Tibial nerve (tissue), 4 donors: ENCODE data around the gene KIF1A.

Experiments used
- EP300 ChIP-seq, 2 donors: sonication (generic); formaldehyde crosslinking; IDR thresholded peaks; one replicate each; pipeline ENCODE4 v1.6.1; 2017; ENCODE audit warnings: antibody characterized with exemption in 2 of 2, mild to moderate bottlenecking in 1 of 2
- POLR2A ChIP-seq, 2 donors: fragments of 450-650 bp; IDR thresholded peaks; one replicate each; pipeline ENCODE4 v1.6.1; 2017; ENCODE audit warnings: antibody characterized with exemption in 2 of 2, mild to moderate bottlenecking in 2 of 2, moderate library complexity in 2 of 2
- TF ChIP-seq, protein P1 (sequence below), 5 experiments: fragments of 200-600 bp in 3 of 5; fragments of 450-650 bp in 2 of 5; sonication (generic) in 3 of 5; IDR thresholded peaks; one replicate each; pipeline ENCODE4 v1.5.1; 2016 to 2019; ENCODE audit warnings: antibody characterized with exemption in 5 of 5, mild to moderate bottlenecking in 3 of 5, moderate library complexity in 2 of 5

DNA sequence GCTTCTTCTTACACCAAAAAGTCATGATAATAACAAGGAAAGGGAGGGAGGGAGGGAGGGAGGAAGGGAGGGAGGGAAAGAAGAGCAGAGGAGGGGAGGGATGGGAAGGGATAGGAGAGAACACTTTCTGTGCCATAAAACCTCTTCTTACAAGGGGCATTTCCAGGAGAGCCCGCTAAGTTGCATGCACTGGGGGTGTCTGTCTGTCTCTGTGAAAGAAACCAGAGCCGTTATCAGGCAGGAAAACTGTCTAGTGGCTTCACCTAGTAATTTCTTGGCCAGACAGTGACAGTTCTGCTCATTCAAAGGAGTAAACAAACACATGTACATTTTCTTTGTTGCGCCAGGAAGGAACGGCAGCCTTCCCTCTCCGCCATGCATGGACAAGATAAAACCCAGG is 82.5 kb downstream of the KIF1A start:
- TF ChIP-seq, protein P1, sequence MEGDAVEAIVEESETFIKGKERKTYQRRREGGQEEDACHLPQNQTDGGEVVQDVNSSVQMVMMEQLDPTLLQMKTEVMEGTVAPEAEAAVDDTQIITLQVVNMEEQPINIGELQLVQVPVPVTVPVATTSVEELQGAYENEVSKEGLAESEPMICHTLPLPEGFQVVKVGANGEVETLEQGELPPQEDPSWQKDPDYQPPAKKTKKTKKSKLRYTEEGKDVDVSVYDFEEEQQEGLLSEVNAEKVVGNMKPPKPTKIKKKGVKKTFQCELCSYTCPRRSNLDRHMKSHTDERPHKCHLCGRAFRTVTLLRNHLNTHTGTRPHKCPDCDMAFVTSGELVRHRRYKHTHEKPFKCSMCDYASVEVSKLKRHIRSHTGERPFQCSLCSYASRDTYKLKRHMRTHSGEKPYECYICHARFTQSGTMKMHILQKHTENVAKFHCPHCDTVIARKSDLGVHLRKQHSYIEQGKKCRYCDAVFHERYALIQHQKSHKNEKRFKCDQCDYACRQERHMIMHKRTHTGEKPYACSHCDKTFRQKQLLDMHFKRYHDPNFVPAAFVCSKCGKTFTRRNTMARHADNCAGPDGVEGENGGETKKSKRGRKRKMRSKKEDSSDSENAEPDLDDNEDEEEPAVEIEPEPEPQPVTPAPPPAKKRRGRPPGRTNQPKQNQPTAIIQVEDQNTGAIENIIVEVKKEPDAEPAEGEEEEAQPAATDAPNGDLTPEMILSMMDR (IDR thresholded peaks at IDR 0.05), result no peak
- TF ChIP-seq EP300 (IDR thresholded peaks at IDR 0.05) (no peak), POLR2A (IDR thresholded peaks at IDR 0.05) (no peak)
